ENCODE results near the gene TMEM134.

DNA sequence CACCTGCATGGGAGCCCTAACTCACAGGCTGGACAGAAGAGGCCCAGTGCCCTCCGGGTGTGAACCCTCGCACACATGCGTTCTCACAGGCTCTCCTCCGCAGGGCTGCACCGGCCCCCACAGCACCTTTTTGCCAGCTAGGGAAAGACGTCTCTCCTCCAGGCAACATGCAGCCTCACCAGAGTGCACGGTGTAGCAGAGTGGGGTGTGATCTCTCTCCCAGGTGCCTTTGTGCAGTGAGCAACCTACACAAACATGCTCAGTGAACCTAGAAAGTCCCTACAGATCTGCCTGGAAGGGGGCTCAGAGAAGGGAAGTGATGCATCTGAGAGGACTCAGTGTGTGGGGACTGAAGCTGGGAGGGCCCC lies 57.3 kb downstream of the TMEM134 start:
- TF ChIP-seq EZH2 (IDR thresholded peaks at IDR 0.05; ENCODE audit: insufficient read depth, poor library complexity, severe bottlenecking) = no peak
- TF ChIP-seq EZH2phosphoT487 (IDR thresholded peaks at IDR 0.05; ENCODE audit: insufficient read depth, low read depth) = no peak

Data from GM23248 (cell line).